ENCODE measurements around the gene CDC6.

- TF ChIP-seq CTCF (conservative IDR thresholded peaks at IDR 0.05; ENCODE audit: low read length) (no peak), EZH2phosphoT487 (IDR thresholded peaks at IDR 0.05; ENCODE audit: borderline replicate concordance) (no peak)
Measured at GRCh38 chr17:40243761-40244160, 43.9 kb upstream of the CDC6 start.
